Osteoblast (primary cell): ENCODE measurements around the gene AGRP. TPM values are rescaled to one million over a fixed set of nuclear protein-coding genes. Genes with fewer than 3 reads are reported as not detected.
A peak's percentile ranks its signal among the peaks of the same experiment; 100 is the strongest.

Source experiments
- DNase-seq: peaks from one replicate; pipeline ENCODE4 v3.0.0; 2011; ENCODE audit warnings: low spot score, mixed read lengths; ENCODE audit not compliant: insufficient read length; ENCODE audit errors: missing footprints
- H2AFZ ChIP-seq: 2 replicates; pipeline ENCODE4 v1.6.0; 2011; ENCODE audit warnings: mild to moderate bottlenecking, low read length
- H3K27ac ChIP-seq: 2 replicates; pipeline ENCODE4 v1.5.1; 2011; ENCODE audit warnings: mild to moderate bottlenecking, low read depth, low read length, moderate library complexity
- H3K27me3 ChIP-seq: 2 replicates; pipeline ENCODE4 v1.6.0; 2012; ENCODE audit warnings: mild to moderate bottlenecking, control low read depth, inconsistent platforms, low read length, moderate library complexity; ENCODE audit not compliant: insufficient read depth
- H3K36me3 ChIP-seq: 2 replicates; pipeline ENCODE4 v1.5.1; 2011; ENCODE audit warnings: mild to moderate bottlenecking, low read length, control low read depth, moderate library complexity; ENCODE audit not compliant: insufficient read depth
- H3K4me1 ChIP-seq: 2 replicates; pipeline ENCODE4 v1.5.1; 2011; ENCODE audit warnings: mild to moderate bottlenecking, low read length, control low read depth, moderate library complexity; ENCODE audit not compliant: insufficient read depth
- H3K4me2 ChIP-seq: 2 replicates; pipeline ENCODE4 v1.6.0; 2011; ENCODE audit warnings: mild to moderate bottlenecking, low read length; ENCODE audit not compliant: insufficient read depth
- H3K4me3 ChIP-seq: fragments of 200-600 bp; sonication (generic); 3 replicates; pipeline ENCODE4 v1.5.1; 2012; ENCODE audit warnings: mild to moderate bottlenecking, low read length, inconsistent platforms; ENCODE audit not compliant: insufficient read depth
- H3K79me2 ChIP-seq: 2 replicates; pipeline ENCODE4 v1.6.0; 2012; ENCODE audit warnings: mild to moderate bottlenecking, low read length, control low read depth, inconsistent platforms; ENCODE audit not compliant: insufficient read depth
- H3K9me3 ChIP-seq: 2 replicates; pipeline ENCODE4 v1.5.1; 2011; ENCODE audit warnings: low read depth, low read length, control low read depth
- H4K20me1 ChIP-seq: 2 replicates; pipeline ENCODE4 v1.6.0; 2012; ENCODE audit warnings: mild to moderate bottlenecking, low read length, control low read depth; ENCODE audit not compliant: insufficient read depth
- total RNA-seq: library from RNA; depleted of rRNA; stranded (reverse); fragments of >200 nt; gene quantifications from 2 replicates; pipeline ENCODE4 v1.2.3, GENCODE V29; 2012
- TF ChIP-seq, protein P1 (sequence below): IDR thresholded peaks from 2 replicates; pipeline ENCODE4 v1.5.1; 2011; ENCODE audit warnings: mild to moderate bottlenecking, low read depth, low read length, moderate library complexity; ENCODE audit errors: extremely low read depth

Gene AGRP
- total RNA-seq, 1 donor = not detected

DNA sequence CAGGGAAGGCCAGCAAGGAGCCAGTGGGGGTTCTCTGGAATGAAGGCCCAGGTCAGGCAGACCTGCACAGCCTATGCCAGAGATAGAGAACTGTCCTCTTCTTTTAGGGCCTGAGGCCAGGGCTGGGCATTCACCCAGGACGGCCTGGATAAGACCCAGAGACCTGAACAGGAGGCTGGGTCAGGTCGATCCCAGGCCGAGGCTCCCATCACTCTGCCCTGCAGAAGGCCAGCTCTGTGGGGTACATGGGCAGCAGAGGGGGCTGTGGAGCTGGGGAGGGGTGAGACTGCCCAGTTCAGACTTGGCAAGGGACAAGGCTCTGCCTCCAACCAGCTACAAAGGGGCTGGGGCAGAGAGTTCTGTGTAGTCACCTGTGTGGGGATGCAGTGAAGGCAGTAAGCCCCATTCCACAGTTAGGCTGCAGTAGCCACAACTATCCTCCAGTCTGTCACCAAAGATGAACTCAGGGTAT is 37.9 kb downstream of the AGRP start:
- DNase-seq = peak; percentile 76
- Histone ChIP-seq H3K79me2 (peaks cover 72% of the 10 kb centered on the region), H3K4me1 (peaks cover 41% of the 10 kb centered on the region), H2AFZ (no peak overlapping the region), H3K4me3 (no peak overlapping the region), H3K27ac (no peak overlapping the region), H3K4me2 (no peak overlapping the region), H3K36me3 (peaks cover 3% of the 10 kb centered on the region), H3K27me3 (no peaks in the 10 kb centered on the region), H4K20me1 (peaks cover 83% of the 10 kb centered on the region), H3K9me3 (no peaks in the 10 kb centered on the region)
- TF ChIP-seq, protein P1, sequence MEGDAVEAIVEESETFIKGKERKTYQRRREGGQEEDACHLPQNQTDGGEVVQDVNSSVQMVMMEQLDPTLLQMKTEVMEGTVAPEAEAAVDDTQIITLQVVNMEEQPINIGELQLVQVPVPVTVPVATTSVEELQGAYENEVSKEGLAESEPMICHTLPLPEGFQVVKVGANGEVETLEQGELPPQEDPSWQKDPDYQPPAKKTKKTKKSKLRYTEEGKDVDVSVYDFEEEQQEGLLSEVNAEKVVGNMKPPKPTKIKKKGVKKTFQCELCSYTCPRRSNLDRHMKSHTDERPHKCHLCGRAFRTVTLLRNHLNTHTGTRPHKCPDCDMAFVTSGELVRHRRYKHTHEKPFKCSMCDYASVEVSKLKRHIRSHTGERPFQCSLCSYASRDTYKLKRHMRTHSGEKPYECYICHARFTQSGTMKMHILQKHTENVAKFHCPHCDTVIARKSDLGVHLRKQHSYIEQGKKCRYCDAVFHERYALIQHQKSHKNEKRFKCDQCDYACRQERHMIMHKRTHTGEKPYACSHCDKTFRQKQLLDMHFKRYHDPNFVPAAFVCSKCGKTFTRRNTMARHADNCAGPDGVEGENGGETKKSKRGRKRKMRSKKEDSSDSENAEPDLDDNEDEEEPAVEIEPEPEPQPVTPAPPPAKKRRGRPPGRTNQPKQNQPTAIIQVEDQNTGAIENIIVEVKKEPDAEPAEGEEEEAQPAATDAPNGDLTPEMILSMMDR = no peak

DNA sequence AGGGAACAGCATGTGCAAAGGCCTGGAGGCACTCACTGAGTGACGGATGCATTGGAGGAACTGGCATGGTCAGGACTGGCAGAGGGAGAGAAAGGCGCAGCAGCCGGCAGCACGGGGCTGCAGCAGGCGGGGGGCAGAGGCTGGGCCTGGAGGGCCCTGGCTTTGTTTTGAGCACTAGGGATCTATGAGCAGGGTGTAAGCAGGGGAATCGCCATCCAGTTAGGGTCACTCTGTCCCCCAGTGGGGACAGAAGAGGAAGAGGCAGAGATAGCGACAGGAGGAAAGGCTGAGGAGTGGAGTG is 38.3 kb downstream of the AGRP start:
- Histone ChIP-seq H3K27ac (no peak overlapping the region), H3K4me2 (no peak overlapping the region), H3K4me3 (no peak overlapping the region), H3K4me1 (peaks cover 41% of the 10 kb centered on the region), H3K9me3 (no peaks in the 10 kb centered on the region), H3K27me3 (no peaks in the 10 kb centered on the region), H4K20me1 (peaks cover 80% of the 10 kb centered on the region), H2AFZ (no peak overlapping the region), H3K79me2 (peaks cover 69% of the 10 kb centered on the region), H3K36me3 (peaks cover 1% of the 10 kb centered on the region)
- TF ChIP-seq, protein P1 = no peak
- no peak for DNase-seq

DNA sequence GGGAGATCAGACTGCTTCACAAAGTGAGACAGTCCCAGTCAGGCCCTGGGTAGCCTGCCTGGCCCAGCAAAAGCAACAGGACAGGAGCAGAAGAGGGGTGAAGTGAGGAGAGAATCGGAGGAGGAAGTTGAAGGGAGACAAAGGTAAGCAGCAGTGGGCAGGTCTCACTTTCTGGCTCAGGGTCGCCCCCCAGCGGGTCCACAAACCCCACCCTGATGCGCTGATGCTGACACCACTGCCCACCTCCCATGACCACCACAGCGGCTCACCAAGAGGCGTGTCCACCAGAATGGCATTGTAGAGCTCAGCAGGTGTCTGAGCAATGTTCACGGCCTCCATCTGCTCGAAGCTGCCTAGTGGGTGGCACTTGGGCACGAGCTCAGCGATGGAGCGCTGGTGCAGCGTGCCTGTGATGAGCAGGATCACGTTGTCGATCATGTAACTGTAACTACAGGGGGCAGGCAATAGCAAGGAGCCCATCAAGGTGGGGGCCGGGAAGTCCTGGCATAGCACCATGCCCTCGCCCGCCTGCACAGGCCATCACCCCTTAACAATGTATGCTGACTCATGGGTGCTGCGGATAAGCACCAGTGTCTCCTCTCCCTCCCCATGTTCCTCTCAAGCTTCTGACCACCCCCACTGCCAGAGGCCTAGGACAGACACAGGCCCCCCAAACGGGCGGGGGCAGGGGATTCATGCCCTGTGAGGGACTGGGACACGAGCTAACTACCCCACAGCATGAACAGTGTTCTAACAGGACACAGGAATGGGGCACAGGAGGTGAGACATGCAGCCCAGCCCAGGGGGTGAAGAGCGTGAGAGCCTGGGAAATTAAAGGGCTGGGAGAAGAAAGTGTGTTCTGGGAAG is 38.9 kb downstream of the AGRP start:
- no peak overlapping the region for H3K4me3 ChIP-seq
- peak overlapping the region; percentile 5 for H3K27ac ChIP-seq
- no peaks in the 10 kb centered on the region for H3K9me3 ChIP-seq
- H3K27me3 ChIP-seq = no peaks in the 10 kb centered on the region
- H4K20me1 ChIP-seq = peaks cover 76% of the 10 kb centered on the region
- H3K79me2 ChIP-seq = peaks cover 63% of the 10 kb centered on the region
- H2AFZ ChIP-seq = no peak overlapping the region
- peaks cover 39% of the 10 kb centered on the region for H3K4me1 ChIP-seq
- H3K36me3 ChIP-seq = no peaks in the 10 kb centered on the region
- DNase-seq = peak; percentile 96
- TF ChIP-seq, protein P1 = no peak
- no peak overlapping the region for H3K4me2 ChIP-seq

DNA sequence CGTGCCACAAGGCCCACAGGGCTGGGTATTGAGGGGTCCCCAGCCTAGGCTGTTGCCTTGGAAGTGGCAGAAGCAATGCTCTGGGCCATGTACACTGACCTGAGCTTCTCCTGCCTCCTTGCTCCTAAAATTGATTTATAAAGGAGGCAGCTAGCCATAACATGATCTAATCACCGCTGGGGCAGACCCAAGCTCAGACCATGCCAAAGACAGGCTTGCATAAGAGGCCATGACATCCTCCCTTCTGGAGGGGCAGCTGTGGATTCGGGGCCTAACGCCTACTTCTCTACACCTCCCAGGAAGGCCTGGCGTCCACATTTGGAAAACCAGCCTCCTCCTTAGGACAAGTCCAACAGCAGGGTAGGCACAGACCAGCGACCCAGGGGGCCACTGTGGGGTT is 40.1 kb downstream of the AGRP start:
- peaks cover 11% of the 10 kb centered on the region for H3K36me3 ChIP-seq
- H3K4me3 ChIP-seq = no peak overlapping the region
- no peak overlapping the region for H3K27ac ChIP-seq
- H4K20me1 ChIP-seq = peaks cover 68% of the 10 kb centered on the region
- TF ChIP-seq, protein P1 = no peak
- H3K27me3 ChIP-seq = no peaks in the 10 kb centered on the region
- H2AFZ ChIP-seq = no peak overlapping the region
- H3K4me1 ChIP-seq = peaks cover 39% of the 10 kb centered on the region
- no peaks in the 10 kb centered on the region for H3K9me3 ChIP-seq
- no peak overlapping the region for H3K4me2 ChIP-seq
- peaks cover 54% of the 10 kb centered on the region for H3K79me2 ChIP-seq
- peak; percentile 94 for DNase-seq
